ENCODE measurements around the gene KL. TPM values are rescaled to one million over a fixed set of nuclear protein-coding genes. Genes with fewer than 3 reads are reported as not detected.

Gene KL
- total and polyA plus RNA-seq, 2 experiments from 2014 or later = 0.03 TPM; not detected in 1

DNA sequence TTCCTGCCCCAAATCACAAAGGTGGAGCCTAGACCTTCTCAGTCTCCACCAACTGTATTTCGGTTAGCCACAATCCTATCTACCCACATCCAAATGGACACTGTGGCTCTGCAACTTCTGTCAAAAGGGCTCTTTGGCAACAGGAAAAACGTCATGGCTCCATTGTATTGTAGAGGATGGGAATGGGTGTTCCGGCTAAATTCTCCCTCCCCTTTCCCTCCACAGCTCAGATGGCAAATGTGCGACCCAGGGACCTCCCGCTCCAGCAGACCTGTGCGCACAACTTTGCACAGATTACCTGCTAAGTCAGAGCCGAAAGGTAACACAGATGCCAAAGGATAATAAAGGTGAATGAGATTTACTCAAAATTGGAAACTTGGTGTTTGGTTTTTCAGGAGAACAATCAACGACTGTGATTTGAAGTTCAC lies 968 bp upstream of the KL start:
- DNase-seq (ENCODE audit: low spot score) (peak; percentile 50), ATAC-seq (peak; percentile 21)
- Mint-ChIP-seq H3K9me3 (peaks cover 2% of the 10 kb centered on the region; the same call in 2 of the 3 replicates), H3K27ac (no peak overlapping the region), H3K36me3 (ENCODE audit: low read depth) (no peaks in the 10 kb centered on the region; the same call in 2 of the 3 replicates), H3K4me1 (peaks cover 11% of the 10 kb centered on the region), H3K27me3 (ENCODE audit: insufficient read depth, low read depth, poor library complexity) (peaks cover 36% of the 10 kb centered on the region), H3K4me3 (peak overlapping the region; percentile 74)
- Histone ChIP-seq H3K4me3 (peak overlapping the region; percentile 65), H2AFZ (peak overlapping the region; percentile 98), H3K79me2 (replicated peaks; ENCODE audit: insufficient read depth) (no peaks in the 10 kb centered on the region), H4K20me1 (replicated peaks; ENCODE audit: insufficient read depth) (no peaks in the 10 kb centered on the region), H3K27me3 (ENCODE audit: insufficient read depth) (peaks cover 63% of the 10 kb centered on the region), H3K36me3 (ENCODE audit: insufficient read depth) (no peaks in the 10 kb centered on the region), H3F3A (replicated peaks; ENCODE audit: low read depth) (no peaks in the 10 kb centered on the region), H3K4me1 (ENCODE audit: insufficient read depth) (peaks cover 9% of the 10 kb centered on the region; the same call in 1 of the 2 replicates), H3K9me2 (ENCODE audit: insufficient read depth) (peaks cover 2% of the 10 kb centered on the region; the same call in 1 of the 2 replicates), H3K27ac (ENCODE audit: low read depth) (no peak overlapping the region), H3K4me2 (peak overlapping the region; percentile 86)
- TF ChIP-seq, protein P1, sequence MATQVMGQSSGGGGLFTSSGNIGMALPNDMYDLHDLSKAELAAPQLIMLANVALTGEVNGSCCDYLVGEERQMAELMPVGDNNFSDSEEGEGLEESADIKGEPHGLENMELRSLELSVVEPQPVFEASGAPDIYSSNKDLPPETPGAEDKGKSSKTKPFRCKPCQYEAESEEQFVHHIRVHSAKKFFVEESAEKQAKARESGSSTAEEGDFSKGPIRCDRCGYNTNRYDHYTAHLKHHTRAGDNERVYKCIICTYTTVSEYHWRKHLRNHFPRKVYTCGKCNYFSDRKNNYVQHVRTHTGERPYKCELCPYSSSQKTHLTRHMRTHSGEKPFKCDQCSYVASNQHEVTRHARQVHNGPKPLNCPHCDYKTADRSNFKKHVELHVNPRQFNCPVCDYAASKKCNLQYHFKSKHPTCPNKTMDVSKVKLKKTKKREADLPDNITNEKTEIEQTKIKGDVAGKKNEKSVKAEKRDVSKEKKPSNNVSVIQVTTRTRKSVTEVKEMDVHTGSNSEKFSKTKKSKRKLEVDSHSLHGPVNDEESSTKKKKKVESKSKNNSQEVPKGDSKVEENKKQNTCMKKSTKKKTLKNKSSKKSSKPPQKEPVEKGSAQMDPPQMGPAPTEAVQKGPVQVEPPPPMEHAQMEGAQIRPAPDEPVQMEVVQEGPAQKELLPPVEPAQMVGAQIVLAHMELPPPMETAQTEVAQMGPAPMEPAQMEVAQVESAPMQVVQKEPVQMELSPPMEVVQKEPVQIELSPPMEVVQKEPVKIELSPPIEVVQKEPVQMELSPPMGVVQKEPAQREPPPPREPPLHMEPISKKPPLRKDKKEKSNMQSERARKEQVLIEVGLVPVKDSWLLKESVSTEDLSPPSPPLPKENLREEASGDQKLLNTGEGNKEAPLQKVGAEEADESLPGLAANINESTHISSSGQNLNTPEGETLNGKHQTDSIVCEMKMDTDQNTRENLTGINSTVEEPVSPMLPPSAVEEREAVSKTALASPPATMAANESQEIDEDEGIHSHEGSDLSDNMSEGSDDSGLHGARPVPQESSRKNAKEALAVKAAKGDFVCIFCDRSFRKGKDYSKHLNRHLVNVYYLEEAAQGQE (IDR thresholded peaks at IDR 0.05; ENCODE audit: unreplicated experiment) = no peak
- TF ChIP-seq NANOG (IDR thresholded peaks at IDR 0.05; ENCODE audit: borderline replicate concordance) (no peak), POLR2AphosphoS5 (IDR thresholded peaks at IDR 0.05; ENCODE audit: low read depth) (no peak), CREB1 (CRISPR knock-in tag; IDR thresholded peaks at IDR 0.05; ENCODE audit: low read depth) (peak; percentile 40), ZNF114 (CRISPR knock-in tag; IDR thresholded peaks at IDR 0.05) (no peak), ZNF331 (CRISPR knock-in tag; IDR thresholded peaks at IDR 0.05; ENCODE audit: low read depth) (no peak), EZH2 (IDR thresholded peaks at IDR 0.05; ENCODE audit: low read depth, unreplicated experiment) (peak; percentile 68), STAT1 (IDR thresholded peaks at IDR 0.05; ENCODE audit: unreplicated experiment) (no peak), JUNB (IDR thresholded peaks at IDR 0.05; ENCODE audit: unreplicated experiment) (no peak), EZH2phosphoT487 (IDR thresholded peaks at IDR 0.05; ENCODE audit: unreplicated experiment) (no peak)
- TF ChIP-seq, protein P2, sequence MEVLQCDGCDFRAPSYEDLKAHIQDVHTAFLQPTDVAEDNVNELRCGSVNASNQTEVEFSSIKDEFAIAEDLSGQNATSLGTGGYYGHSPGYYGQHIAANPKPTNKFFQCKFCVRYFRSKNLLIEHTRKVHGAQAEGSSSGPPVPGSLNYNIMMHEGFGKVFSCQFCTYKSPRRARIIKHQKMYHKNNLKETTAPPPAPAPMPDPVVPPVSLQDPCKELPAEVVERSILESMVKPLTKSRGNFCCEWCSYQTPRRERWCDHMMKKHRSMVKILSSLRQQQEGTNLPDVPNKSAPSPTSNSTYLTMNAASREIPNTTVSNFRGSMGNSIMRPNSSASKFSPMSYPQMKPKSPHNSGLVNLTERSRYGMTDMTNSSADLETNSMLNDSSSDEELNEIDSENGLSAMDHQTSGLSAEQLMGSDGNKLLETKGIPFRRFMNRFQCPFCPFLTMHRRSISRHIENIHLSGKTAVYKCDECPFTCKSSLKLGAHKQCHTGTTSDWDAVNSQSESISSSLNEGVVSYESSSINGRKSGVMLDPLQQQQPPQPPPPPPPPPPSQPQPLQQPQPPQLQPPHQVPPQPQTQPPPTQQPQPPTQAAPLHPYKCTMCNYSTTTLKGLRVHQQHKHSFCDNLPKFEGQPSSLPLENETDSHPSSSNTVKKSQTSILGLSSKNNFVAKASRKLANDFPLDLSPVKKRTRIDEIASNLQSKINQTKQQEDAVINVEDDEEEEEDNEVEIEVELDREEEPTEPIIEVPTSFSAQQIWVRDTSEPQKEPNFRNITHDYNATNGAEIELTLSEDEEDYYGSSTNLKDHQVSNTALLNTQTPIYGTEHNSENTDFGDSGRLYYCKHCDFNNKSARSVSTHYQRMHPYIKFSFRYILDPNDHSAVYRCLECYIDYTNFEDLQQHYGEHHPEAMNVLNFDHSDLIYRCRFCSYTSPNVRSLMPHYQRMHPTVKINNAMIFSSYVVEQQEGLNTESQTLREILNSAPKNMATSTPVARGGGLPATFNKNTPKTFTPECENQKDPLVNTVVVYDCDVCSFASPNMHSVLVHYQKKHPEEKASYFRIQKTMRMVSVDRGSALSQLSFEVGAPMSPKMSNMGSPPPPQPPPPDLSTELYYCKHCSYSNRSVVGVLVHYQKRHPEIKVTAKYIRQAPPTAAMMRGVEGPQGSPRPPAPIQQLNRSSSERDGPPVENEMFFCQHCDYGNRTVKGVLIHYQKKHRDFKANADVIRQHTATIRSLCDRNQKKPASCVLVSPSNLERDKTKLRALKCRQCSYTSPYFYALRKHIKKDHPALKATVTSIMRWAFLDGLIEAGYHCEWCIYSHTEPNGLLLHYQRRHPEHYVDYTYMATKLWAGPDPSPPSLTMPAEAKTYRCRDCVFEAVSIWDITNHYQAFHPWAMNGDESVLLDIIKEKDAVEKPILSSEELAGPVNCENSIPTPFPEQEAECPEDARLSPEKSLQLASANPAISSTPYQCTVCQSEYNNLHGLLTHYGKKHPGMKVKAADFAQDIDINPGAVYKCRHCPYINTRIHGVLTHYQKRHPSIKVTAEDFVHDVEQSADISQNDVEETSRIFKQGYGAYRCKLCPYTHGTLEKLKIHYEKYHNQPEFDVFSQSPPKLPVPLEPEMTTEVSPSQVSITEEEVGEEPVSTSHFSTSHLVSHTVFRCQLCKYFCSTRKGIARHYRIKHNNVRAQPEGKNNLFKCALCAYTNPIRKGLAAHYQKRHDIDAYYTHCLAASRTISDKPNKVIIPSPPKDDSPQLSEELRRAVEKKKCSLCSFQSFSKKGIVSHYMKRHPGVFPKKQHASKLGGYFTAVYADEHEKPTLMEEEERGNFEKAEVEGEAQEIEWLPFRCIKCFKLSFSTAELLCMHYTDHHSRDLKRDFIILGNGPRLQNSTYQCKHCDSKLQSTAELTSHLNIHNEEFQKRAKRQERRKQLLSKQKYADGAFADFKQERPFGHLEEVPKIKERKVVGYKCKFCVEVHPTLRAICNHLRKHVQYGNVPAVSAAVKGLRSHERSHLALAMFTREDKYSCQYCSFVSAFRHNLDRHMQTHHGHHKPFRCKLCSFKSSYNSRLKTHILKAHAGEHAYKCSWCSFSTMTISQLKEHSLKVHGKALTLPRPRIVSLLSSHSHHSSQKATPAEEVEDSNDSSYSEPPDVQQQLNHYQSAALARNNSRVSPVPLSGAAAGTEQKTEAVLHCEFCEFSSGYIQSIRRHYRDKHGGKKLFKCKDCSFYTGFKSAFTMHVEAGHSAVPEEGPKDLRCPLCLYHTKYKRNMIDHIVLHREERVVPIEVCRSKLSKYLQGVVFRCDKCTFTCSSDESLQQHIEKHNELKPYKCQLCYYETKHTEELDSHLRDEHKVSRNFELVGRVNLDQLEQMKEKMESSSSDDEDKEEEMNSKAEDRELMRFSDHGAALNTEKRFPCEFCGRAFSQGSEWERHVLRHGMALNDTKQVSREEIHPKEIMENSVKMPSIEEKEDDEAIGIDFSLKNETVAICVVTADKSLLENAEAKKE (CRISPR knock-in tag; IDR thresholded peaks at IDR 0.05) = no peak
- TF ChIP-seq, protein P3, sequence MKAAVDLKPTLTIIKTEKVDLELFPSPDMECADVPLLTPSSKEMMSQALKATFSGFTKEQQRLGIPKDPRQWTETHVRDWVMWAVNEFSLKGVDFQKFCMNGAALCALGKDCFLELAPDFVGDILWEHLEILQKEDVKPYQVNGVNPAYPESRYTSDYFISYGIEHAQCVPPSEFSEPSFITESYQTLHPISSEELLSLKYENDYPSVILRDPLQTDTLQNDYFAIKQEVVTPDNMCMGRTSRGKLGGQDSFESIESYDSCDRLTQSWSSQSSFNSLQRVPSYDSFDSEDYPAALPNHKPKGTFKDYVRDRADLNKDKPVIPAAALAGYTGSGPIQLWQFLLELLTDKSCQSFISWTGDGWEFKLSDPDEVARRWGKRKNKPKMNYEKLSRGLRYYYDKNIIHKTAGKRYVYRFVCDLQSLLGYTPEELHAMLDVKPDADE (IDR thresholded peaks at IDR 0.05) = no peak
- TF ChIP-seq, protein P4, sequence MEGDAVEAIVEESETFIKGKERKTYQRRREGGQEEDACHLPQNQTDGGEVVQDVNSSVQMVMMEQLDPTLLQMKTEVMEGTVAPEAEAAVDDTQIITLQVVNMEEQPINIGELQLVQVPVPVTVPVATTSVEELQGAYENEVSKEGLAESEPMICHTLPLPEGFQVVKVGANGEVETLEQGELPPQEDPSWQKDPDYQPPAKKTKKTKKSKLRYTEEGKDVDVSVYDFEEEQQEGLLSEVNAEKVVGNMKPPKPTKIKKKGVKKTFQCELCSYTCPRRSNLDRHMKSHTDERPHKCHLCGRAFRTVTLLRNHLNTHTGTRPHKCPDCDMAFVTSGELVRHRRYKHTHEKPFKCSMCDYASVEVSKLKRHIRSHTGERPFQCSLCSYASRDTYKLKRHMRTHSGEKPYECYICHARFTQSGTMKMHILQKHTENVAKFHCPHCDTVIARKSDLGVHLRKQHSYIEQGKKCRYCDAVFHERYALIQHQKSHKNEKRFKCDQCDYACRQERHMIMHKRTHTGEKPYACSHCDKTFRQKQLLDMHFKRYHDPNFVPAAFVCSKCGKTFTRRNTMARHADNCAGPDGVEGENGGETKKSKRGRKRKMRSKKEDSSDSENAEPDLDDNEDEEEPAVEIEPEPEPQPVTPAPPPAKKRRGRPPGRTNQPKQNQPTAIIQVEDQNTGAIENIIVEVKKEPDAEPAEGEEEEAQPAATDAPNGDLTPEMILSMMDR (conservative IDR thresholded peaks at IDR 0.05; ENCODE audit: low read depth in 2 of 2) = no peak
